Adrenal gland (tissue), 5 donors: Measurements from ENCODE around the gene NUMA1.

Source experiments
- POLR2A ChIP-seq, 2 donors: fragments of 450-650 bp; IDR thresholded peaks; one replicate each; pipeline ENCODE4 v1.6.1; 2017; ENCODE audit warnings: antibody characterized with exemption in 2 of 2, mild to moderate bottlenecking in 2 of 2, moderate library complexity in 1 of 2
- TF ChIP-seq, protein P1 (sequence below), 6 experiments: fragments of 450-650 bp in 4 of 6; fragments of 200-600 bp in 2 of 6; sonication (generic) in 1 of 6; IDR thresholded peaks; 1 replicate in 5 of 6; 2 replicates in 1 of 6; pipeline versions ENCODE4 v1.5.1 to v1.8.0; 2016 to 2021; ENCODE audit warnings: antibody characterized with exemption in 6 of 6, mild to moderate bottlenecking in 2 of 6, moderate library complexity in 1 of 6
- donor health status: DM: no; HTN: no; CAD: no.

DNA sequence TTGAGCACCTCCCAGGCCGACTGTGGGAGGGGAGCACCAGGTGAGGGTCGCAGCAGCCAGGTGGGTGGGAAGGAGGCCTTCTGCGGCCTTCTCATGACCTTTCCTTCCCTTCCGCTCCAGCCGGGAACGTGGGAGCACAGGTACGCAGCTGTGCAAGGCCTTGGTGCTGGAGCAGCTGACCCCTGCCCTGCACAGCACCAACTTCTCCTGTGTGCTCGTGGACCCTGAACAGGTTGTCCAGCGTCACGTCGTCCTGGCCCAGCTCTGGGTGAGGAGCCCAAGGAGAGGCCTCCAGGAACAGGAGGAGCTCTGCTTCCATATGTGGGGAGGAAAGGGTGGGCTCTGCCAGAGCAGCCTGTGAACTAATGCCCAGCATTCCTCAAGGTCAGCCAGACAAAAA, 79.1 kb downstream of the NUMA1 start:
- TF ChIP-seq POLR2A (IDR thresholded peaks at IDR 0.05) = no peak
- TF ChIP-seq, protein P1, sequence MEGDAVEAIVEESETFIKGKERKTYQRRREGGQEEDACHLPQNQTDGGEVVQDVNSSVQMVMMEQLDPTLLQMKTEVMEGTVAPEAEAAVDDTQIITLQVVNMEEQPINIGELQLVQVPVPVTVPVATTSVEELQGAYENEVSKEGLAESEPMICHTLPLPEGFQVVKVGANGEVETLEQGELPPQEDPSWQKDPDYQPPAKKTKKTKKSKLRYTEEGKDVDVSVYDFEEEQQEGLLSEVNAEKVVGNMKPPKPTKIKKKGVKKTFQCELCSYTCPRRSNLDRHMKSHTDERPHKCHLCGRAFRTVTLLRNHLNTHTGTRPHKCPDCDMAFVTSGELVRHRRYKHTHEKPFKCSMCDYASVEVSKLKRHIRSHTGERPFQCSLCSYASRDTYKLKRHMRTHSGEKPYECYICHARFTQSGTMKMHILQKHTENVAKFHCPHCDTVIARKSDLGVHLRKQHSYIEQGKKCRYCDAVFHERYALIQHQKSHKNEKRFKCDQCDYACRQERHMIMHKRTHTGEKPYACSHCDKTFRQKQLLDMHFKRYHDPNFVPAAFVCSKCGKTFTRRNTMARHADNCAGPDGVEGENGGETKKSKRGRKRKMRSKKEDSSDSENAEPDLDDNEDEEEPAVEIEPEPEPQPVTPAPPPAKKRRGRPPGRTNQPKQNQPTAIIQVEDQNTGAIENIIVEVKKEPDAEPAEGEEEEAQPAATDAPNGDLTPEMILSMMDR (IDR thresholded peaks at IDR 0.05) = no peak
